22Rv1 (cell line): ENCODE results near the gene KCNA10.

ENCODE experiments used
- ZFX ChIP-seq: fragments of 450-650 bp; IDR thresholded peaks from 2 replicates; pipeline ENCODE4 v1.6.1; 2017; ENCODE audit warnings: antibody characterized with exemption, borderline replicate concordance
- TF ChIP-seq, protein P1 (sequence below): fragments of 450-650 bp; IDR thresholded peaks from 2 replicates; pipeline ENCODE4 v1.5.1; 2017; ENCODE audit warnings: mild to moderate bottlenecking

DNA sequence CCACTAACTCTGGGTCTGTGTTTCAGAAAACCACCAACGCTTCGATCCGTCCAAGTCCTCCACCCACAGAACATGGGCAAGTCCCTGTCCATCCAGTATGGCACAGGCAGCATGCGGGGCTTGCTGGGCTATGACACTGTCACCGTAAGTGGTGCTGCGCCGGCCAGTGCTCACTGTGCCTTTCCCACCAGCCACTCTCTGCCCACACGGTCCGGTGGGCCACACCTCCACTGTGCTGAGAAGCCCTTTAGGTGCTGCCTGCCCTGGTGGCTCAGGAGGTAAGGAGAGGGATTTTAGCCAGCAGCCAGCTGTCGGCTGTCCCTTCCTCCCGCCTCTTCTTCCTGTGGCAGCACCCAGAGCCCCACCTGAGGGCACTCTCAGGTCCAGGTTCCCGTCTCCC lies 34.2 kb downstream of the KCNA10 start:
- TF ChIP-seq, protein P1, sequence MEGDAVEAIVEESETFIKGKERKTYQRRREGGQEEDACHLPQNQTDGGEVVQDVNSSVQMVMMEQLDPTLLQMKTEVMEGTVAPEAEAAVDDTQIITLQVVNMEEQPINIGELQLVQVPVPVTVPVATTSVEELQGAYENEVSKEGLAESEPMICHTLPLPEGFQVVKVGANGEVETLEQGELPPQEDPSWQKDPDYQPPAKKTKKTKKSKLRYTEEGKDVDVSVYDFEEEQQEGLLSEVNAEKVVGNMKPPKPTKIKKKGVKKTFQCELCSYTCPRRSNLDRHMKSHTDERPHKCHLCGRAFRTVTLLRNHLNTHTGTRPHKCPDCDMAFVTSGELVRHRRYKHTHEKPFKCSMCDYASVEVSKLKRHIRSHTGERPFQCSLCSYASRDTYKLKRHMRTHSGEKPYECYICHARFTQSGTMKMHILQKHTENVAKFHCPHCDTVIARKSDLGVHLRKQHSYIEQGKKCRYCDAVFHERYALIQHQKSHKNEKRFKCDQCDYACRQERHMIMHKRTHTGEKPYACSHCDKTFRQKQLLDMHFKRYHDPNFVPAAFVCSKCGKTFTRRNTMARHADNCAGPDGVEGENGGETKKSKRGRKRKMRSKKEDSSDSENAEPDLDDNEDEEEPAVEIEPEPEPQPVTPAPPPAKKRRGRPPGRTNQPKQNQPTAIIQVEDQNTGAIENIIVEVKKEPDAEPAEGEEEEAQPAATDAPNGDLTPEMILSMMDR: no peak
- TF ChIP-seq ZFX: no peak
